ENCODE results near the gene LRRTM1.

DNA sequence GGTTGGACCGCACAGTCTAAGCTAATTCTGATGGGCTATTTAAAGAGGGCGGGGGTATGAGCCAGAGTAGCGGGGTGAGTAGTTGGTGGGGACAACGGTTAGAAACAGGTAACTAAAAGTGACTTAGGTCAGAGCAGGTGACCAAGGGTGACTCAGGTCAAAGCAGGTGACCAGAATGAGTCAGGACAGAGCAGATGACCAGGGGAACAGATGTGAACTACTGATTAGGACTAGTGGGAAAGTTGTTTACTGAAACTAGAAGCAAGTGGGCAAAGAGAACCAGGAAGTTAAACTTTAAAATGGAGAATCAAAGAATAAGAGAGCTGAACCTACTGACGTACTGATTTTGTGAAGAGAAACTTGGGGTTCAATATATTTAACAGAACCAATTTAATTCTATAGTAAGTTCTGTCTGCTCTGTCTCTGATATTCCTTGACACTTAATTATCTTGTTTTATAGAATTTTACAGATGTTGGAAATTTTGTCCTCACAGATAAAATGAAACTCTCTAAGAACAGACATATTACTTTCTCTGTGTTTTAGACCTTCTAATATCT, 7.8 kb upstream of the LRRTM1 start:
- TF ChIP-seq, protein P1, sequence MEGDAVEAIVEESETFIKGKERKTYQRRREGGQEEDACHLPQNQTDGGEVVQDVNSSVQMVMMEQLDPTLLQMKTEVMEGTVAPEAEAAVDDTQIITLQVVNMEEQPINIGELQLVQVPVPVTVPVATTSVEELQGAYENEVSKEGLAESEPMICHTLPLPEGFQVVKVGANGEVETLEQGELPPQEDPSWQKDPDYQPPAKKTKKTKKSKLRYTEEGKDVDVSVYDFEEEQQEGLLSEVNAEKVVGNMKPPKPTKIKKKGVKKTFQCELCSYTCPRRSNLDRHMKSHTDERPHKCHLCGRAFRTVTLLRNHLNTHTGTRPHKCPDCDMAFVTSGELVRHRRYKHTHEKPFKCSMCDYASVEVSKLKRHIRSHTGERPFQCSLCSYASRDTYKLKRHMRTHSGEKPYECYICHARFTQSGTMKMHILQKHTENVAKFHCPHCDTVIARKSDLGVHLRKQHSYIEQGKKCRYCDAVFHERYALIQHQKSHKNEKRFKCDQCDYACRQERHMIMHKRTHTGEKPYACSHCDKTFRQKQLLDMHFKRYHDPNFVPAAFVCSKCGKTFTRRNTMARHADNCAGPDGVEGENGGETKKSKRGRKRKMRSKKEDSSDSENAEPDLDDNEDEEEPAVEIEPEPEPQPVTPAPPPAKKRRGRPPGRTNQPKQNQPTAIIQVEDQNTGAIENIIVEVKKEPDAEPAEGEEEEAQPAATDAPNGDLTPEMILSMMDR (IDR thresholded peaks at IDR 0.05 in 2 of 3, conservative IDR thresholded peaks at IDR 0.05 in 1 of 3; ENCODE audit: borderline replicate concordance in 1 of 3, insufficient read depth in 1 of 3, low read depth in 2 of 3, low read length in 2 of 3): no peak
- TF ChIP-seq POLR2AphosphoS5 (IDR thresholded peaks at IDR 0.05; ENCODE audit: low read depth, low read length) (no peak), ZFX (IDR thresholded peaks at IDR 0.05) (no peak), JUND (IDR thresholded peaks at IDR 0.05) (no peak), SIN3A (IDR thresholded peaks at IDR 0.05; ENCODE audit: low read depth) (no peak), RAD21 (IDR thresholded peaks at IDR 0.05; ENCODE audit: low read depth) (no peak), POLR2A (IDR thresholded peaks at IDR 0.05; ENCODE audit: borderline replicate concordance, extremely low read depth, insufficient read depth, insufficient read length) (no peak), EZH2 (IDR thresholded peaks at IDR 0.05) (no peak), SP1 (IDR thresholded peaks at IDR 0.05; ENCODE audit: low read depth) (no peak)
- TF ChIP-seq, protein P2, sequence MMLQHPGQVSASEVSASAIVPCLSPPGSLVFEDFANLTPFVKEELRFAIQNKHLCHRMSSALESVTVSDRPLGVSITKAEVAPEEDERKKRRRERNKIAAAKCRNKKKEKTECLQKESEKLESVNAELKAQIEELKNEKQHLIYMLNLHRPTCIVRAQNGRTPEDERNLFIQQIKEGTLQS (IDR thresholded peaks at IDR 0.05): no peak
